T-helper 2 cell (primary cell): ENCODE data around the gene ADGRF5.
A peak's percentile ranks its signal among the peaks of the same experiment; 100 is the strongest.
"Not testable (repeated sequence)": the region's sequence is repeated elsewhere in the genome, so short reads cannot be mapped to it uniquely, and the experiment has no call there.

Source experiments
- DNase-seq, 5 experiments: peaks; one replicate each; pipeline versions ENCODE4 v3.0.0 to v3.0.0-alpha.2; 2012 to 2022

Gene ADGRF5

GRCh38 chr6:46882645-46883044, 39.1 kb downstream of the ADGRF5 start:
- no peak for DNase-seq

GRCh38 chr6:46879003-46879402, 42.7 kb downstream of the ADGRF5 start:
- DNase-seq = no peak

GRCh38 chr6:46876126-46876525, 45.6 kb downstream of the ADGRF5 start:
- no peak for DNase-seq

- DNase-seq = no peak
Measured at GRCh38 chr6:46867411-46867810, 54.3 kb downstream of the ADGRF5 start.

- no peak for DNase-seq
Measured at GRCh38 chr6:46865221-46865620, 56.5 kb downstream of the ADGRF5 start.

GRCh38 chr6:46863791-46864190, 57.9 kb downstream of the ADGRF5 start:
- DNase-seq = no peak

GRCh38 chr6:46862381-46862780, 59.4 kb downstream of the ADGRF5 start:
- DNase-seq = no peak

GRCh38 chr6:46855966-46856365, 65.8 kb downstream of the ADGRF5 start:
- DNase-seq = not testable (repeated sequence)

GRCh38 chr6:46851576-46851975, 70.2 kb downstream of the ADGRF5 start:
- not testable (repeated sequence) for DNase-seq

GRCh38 chr6:46850792-46851191, 70.9 kb downstream of the ADGRF5 start:
- no peak for DNase-seq

GRCh38 chr6:46849361-46849690, 72.4 kb downstream of the ADGRF5 start:
- no peak for DNase-seq

GRCh38 chr6:46848684-46849360, 72.9 kb downstream of the ADGRF5 start:
- peak in 4 of 5 experiments; percentile 13 to 56 (median 33) for DNase-seq

- DNase-seq = no peak
Measured at GRCh38 chr6:46845126-46845525, 76.6 kb downstream of the ADGRF5 start.

GRCh38 chr6:46842252-46842846, 79.4 kb downstream of the ADGRF5 start:
- DNase-seq = not testable (repeated sequence)

- no peak for DNase-seq
Measured at GRCh38 chr6:46838033-46838432, 83.7 kb downstream of the ADGRF5 start.

- DNase-seq = not testable (repeated sequence)
Measured at GRCh38 chr6:46834991-46835390, 86.7 kb downstream of the ADGRF5 start.

- DNase-seq = not testable (repeated sequence)
Measured at GRCh38 chr6:46834257-46834916, 87.4 kb downstream of the ADGRF5 start.

- no peak for DNase-seq
Measured at GRCh38 chr6:46832816-46833215, 88.9 kb downstream of the ADGRF5 start.

GRCh38 chr6:46828939-46829338, 92.8 kb downstream of the ADGRF5 start:
- no peak for DNase-seq

- DNase-seq = no peak
Measured at GRCh38 chr6:46821458-46821881, 100.3 kb downstream of the ADGRF5 start.

- no peak for DNase-seq
Measured at GRCh38 chr6:46819561-46819960, 102.2 kb downstream of the ADGRF5 start.

GRCh38 chr6:46816626-46817025, 105.1 kb downstream of the ADGRF5 start:
- DNase-seq = no peak

- no peak for DNase-seq
Measured at GRCh38 chr6:46815130-46815529, 106.6 kb downstream of the ADGRF5 start.

- DNase-seq = no peak
Measured at GRCh38 chr6:46808806-46809205, 112.9 kb downstream of the ADGRF5 start.
